VCaP (cell line): ENCODE data around the gene SMIM29.

ENCODE experiments used
- H3K27ac ChIP-seq: fragments of 450-650 bp; 2 replicates; pipeline ENCODE4 v1.5.1; 2017
- CTCF ChIP-seq: fragments of 450-650 bp; conservative IDR thresholded peaks from 2 replicates; pipeline ENCODE4 v1.5.1; 2017; ENCODE audit warnings: mild to moderate bottlenecking, moderate library complexity

Gene SMIM29

GRCh38 chr6:34235307-34236130 lies 13.3 kb downstream of the SMIM29 start:
- TF ChIP-seq CTCF = no peak
- H3K27ac ChIP-seq = peak overlapping the region; percentile 99; the same call in 1 of the 2 replicates

- H3K27ac ChIP-seq = no peak overlapping the region
- TF ChIP-seq CTCF = no peak
Measured at GRCh38 chr6:34234667-34235306, 14.0 kb downstream of the SMIM29 start.

GRCh38 chr6:34233867-34234266 lies 14.9 kb downstream of the SMIM29 start:
- H3K27ac ChIP-seq = no peak overlapping the region
- no peak for TF ChIP-seq CTCF

- TF ChIP-seq CTCF = no peak
- H3K27ac ChIP-seq = no peak overlapping the region
Measured at GRCh38 chr6:34232901-34233300, 15.9 kb downstream of the SMIM29 start.

- no peak for TF ChIP-seq CTCF
- no peak overlapping the region for H3K27ac ChIP-seq
Measured at GRCh38 chr6:34231566-34232336, 17.1 kb downstream of the SMIM29 start.

GRCh38 chr6:34230653-34231371 lies 18.0 kb downstream of the SMIM29 start:
- TF ChIP-seq CTCF = no peak
- H3K27ac ChIP-seq = no peak overlapping the region
